ENCODE results near the gene GPA33. TPM values are rescaled to one million over a fixed set of nuclear protein-coding genes. Genes with fewer than 3 reads are reported as not detected.

The GPA33 gene
- total and polyA plus RNA-seq, 8 donors = 0.11 to 0.55 (median 0.27) TPM; not detected in 2

DNA sequence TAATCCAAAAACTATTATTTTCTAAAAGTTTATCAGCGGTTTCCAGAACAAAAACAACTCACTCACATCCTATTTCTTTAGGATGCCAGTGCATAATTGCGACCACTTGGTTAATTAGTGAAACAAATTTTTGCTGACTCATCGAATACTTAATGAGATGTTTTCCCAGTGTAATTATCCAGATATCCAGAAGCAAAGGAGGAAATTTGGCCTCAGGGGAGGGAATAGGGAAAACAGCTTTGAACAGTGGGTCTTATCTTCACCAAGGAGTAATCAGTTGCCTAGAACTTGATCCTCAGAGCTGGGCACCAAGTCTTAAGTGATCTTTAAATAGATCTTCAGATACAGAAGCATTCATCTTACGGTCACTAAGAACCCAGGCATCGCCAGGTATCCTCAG, 28.0 kb upstream of the GPA33 start:
- TF ChIP-seq, protein P1, sequence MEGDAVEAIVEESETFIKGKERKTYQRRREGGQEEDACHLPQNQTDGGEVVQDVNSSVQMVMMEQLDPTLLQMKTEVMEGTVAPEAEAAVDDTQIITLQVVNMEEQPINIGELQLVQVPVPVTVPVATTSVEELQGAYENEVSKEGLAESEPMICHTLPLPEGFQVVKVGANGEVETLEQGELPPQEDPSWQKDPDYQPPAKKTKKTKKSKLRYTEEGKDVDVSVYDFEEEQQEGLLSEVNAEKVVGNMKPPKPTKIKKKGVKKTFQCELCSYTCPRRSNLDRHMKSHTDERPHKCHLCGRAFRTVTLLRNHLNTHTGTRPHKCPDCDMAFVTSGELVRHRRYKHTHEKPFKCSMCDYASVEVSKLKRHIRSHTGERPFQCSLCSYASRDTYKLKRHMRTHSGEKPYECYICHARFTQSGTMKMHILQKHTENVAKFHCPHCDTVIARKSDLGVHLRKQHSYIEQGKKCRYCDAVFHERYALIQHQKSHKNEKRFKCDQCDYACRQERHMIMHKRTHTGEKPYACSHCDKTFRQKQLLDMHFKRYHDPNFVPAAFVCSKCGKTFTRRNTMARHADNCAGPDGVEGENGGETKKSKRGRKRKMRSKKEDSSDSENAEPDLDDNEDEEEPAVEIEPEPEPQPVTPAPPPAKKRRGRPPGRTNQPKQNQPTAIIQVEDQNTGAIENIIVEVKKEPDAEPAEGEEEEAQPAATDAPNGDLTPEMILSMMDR (IDR thresholded peaks at IDR 0.05) = no peak
- H3K27ac ChIP-seq = no peak overlapping the region
- no peaks in the 10 kb centered on the region for H3K36me3 ChIP-seq
- H3K4me3 ChIP-seq = no peak overlapping the region
- DNase-seq = no peak
- peaks cover 0 to 34% of the 10 kb centered on the region in 2 donors for H3K27me3 ChIP-seq
- intact Hi-C loops (cut with DNase I) = no loop called here
- H3K4me1 ChIP-seq = peaks cover 3 to 11% of the 10 kb centered on the region in 2 donors
- ATAC-seq = no peak
- H3K9me3 ChIP-seq = no peaks in the 10 kb centered on the region

DNA sequence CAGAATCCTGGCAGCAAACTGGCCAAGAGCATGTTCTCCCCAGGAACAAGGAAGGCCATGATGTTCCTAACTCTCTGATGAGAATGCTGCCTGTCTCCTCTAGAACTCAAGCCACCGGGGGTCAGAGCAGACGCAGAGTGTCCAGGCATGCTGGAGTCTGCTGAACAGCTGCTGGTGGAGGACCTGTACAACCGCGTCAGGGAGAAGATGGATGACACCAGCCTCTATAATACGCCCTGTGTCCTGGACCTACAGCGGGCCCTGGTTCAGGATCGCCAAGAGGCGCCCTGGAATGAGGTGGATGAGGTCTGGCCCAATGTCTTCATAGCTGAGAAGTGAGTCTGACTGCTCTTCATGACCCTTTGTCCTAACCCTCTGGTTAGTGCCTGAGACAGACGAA, 27.0 kb upstream of the GPA33 start:
- intact Hi-C loops (cut with DNase I) = no loop called here
- TF ChIP-seq, protein P1 (IDR thresholded peaks at IDR 0.05) = no peak
- Histone ChIP-seq H3K27me3 (peaks cover 0 to 34% of the 10 kb centered on the region in 2 donors), H3K9me3 (no peaks in the 10 kb centered on the region), H3K4me1 (peaks cover 3 to 11% of the 10 kb centered on the region in 2 donors), H3K36me3 (no peaks in the 10 kb centered on the region), H3K27ac (no peak overlapping the region), H3K4me3 (no peak overlapping the region)
- DNase-seq = no peak
- ATAC-seq = no peak

DNA sequence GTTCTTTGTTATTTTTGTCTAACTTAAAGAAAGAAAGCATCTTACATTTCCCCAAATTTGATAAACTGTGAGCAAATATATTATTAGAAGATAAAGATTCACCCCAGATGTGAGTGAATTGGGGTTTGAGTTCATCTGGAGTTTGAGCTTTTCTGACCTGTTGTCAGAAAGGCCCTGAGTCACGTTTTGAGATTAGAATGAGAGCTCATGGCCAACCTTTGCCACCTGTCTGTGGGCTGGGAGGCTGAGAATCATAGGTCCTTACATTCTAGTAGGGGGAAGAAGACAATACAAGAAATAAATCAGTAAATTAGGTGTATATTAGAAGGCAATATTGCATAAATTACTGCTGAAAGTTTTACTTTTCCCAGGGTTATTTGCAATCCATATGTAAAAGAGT, 26.0 kb upstream of the GPA33 start:
- Histone ChIP-seq H3K27ac (no peak overlapping the region), H3K27me3 (peaks cover 0 to 28% of the 10 kb centered on the region in 2 donors), H3K4me1 (peaks cover 1 to 4% of the 10 kb centered on the region in 2 donors), H3K9me3 (no peaks in the 10 kb centered on the region), H3K4me3 (no peak overlapping the region), H3K36me3 (no peaks in the 10 kb centered on the region)
- DNase-seq (no peak), ATAC-seq (no peak)
- TF ChIP-seq, protein P1 (IDR thresholded peaks at IDR 0.05) = no peak
- intact Hi-C loops (cut with DNase I) = no loop called here

DNA sequence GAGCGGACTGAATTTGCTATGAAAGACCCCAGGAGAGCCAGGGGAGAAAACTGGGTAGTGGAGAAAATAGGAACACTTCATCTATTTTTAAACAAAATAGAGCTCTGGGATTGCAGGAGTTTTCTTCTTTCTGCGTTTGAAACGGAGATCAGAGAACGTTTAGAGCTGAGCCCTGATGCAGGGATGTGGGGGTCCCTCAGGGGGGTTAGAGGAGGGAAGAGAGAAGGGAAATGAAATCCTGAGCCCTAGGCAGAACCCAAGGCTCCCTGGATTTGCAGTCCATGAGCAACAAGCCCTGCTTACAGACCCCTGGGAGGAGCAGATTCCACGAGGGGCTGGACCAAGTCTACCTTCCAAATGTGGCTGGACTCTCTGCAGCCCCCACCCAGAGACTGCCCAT, 25.5 kb upstream of the GPA33 start:
- ATAC-seq = no peak
- no peak for DNase-seq
- H3K9me3 ChIP-seq = no peaks in the 10 kb centered on the region
- H3K27me3 ChIP-seq = peaks cover 0 to 23% of the 10 kb centered on the region in 2 donors
- no peak overlapping the region for H3K4me3 ChIP-seq
- H3K4me1 ChIP-seq = no peaks in the 10 kb centered on the region
- H3K27ac ChIP-seq = no peak overlapping the region
- H3K36me3 ChIP-seq = no peaks in the 10 kb centered on the region
- TF ChIP-seq, protein P1 (IDR thresholded peaks at IDR 0.05) = no peak
- intact Hi-C loops (cut with DNase I) = no loop called here

DNA sequence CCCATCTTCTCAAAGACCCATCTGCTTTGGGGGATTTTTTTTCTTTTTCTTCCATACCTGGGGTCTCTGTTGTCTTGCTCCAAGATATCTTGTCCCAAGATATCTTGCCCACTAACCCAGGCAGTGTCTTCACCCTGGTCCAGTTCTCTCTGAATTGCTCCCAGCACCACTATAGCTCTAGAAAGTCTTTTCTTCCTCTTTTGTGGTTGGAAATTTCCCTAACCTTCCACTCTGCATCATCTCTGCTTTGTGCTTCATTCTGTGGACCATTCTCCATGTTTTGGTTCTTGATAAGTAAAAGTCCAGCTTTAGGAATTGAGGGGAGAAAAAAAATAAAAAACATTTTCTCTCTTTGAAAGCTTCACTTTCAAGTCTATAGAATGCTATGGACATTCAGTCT, 24.5 kb upstream of the GPA33 start:
- no peak for DNase-seq
- intact Hi-C loops (cut with DNase I) = no loop called here
- Histone ChIP-seq H3K4me1 (no peaks in the 10 kb centered on the region), H3K4me3 (no peak overlapping the region), H3K27ac (no peak overlapping the region), H3K9me3 (no peaks in the 10 kb centered on the region), H3K36me3 (no peaks in the 10 kb centered on the region), H3K27me3 (peaks cover 0 to 16% of the 10 kb centered on the region in 2 donors)
- ATAC-seq = no peak
- TF ChIP-seq, protein P1 (IDR thresholded peaks at IDR 0.05) = no peak
